Measurements from ENCODE around the gene LRRC59. TPM values are rescaled to one million over a fixed set of nuclear protein-coding genes. Genes with fewer than 3 reads are reported as not detected.
A peak's percentile ranks its signal among the peaks of the same experiment; 100 is the strongest.

Gene LRRC59
- total RNA-seq, 1 experiment from 2014 or later, result 106 TPM

- TF ChIP-seq CTCF (conservative IDR thresholded peaks at IDR 0.05), result no peak
- Histone ChIP-seq H3K79me1 (ENCODE audit: insufficient read depth, low read depth, low read length, poor library complexity, severe bottlenecking) (peaks cover 11% of the 10 kb centered on the region), H3K23me2 (ENCODE audit: insufficient read length, low read depth, low read length, poor library complexity, severe bottlenecking) (peaks cover 14% of the 10 kb centered on the region), H3K27ac (ENCODE audit: insufficient read length, low read depth, low read length) (no peak overlapping the region), H2BK20ac (ENCODE audit: low read depth, low read length, poor library complexity, severe bottlenecking) (no peak overlapping the region), H3K79me2 (ENCODE audit: insufficient read depth, low read length) (peaks cover 11% of the 10 kb centered on the region; the same call in 1 of the 2 replicates), H2BK15ac (ENCODE audit: low read depth, low read length) (no peak overlapping the region), H3K14ac (ENCODE audit: insufficient read depth, low read length) (no peak overlapping the region), H3K23ac (ENCODE audit: insufficient read length, low read depth, low read length) (no peak overlapping the region), H2BK5ac (ENCODE audit: insufficient read length, low read length) (no peak overlapping the region), H3T11ph (ENCODE audit: low read length) (no peak overlapping the region), H3K18ac (ENCODE audit: insufficient read length, low read depth, low read length) (no peak overlapping the region), H3K27me3 (ENCODE audit: insufficient read depth, low read length) (no peaks in the 10 kb centered on the region), H3K4ac (ENCODE audit: low read depth, low read length) (no peak overlapping the region), H3K9me3 (ENCODE audit: control insufficient read depth, low read depth, low read length) (no peaks in the 10 kb centered on the region), H3K56ac (ENCODE audit: insufficient read length, low read depth, low read length) (no peak overlapping the region), H3K4me2 (ENCODE audit: insufficient read depth, insufficient read length, low read length) (peak overlapping the region; percentile 98), H2AK5ac (ENCODE audit: insufficient read length, low read length) (no peak overlapping the region), H2BK12ac (ENCODE audit: insufficient read length, low read depth, low read length) (no peak overlapping the region), H3K9ac (ENCODE audit: extremely low read depth, insufficient read length, low read length) (no peak overlapping the region), H4K8ac (replicated peaks; ENCODE audit: insufficient read length, low read depth, low read length) (no peak overlapping the region), H3K4me1 (ENCODE audit: insufficient read depth, low read length) (0 out of 2 replicates have a peak, but pooled peaks cover 3% of the 10 kb centered on the region), H4K91ac (ENCODE audit: insufficient read length, low read depth, low read length) (no peak overlapping the region), H2AFZ (ENCODE audit: low read length) (no peak overlapping the region), H4K5ac (ENCODE audit: insufficient read length, low read depth, low read length) (no peak overlapping the region), H4K20me1 (ENCODE audit: control insufficient read depth, insufficient read depth, insufficient read length) (no peaks in the 10 kb centered on the region), H2BK120ac (ENCODE audit: low read depth, low read length, poor library complexity, severe bottlenecking) (no peak overlapping the region)
- DNase-seq, result peak; percentile 52
- Mint-ChIP-seq H3K27ac (no peak overlapping the region), H3K27me3 (ENCODE audit: low read depth) (peaks cover 8% of the 10 kb centered on the region), H3K9me3 (peaks cover 11 to 12% of the 10 kb centered on the region in 2 experiments; a peak in 4 of 5 replicates), H3K4me3 (peak overlapping the region; percentile 87 to 93), H3K36me3 (ENCODE audit: insufficient read depth in 1 of 3, low read depth in 3 of 3) (peaks cover 21 to 32% (median 23%) of the 10 kb centered on the region in 3 experiments; a peak in 6 of 7 replicates), H3K4me1 (peaks cover 13 to 21% of the 10 kb centered on the region in 2 experiments)
- WGBS (ENCODE audit: extremely low coverage, insufficient read length, low lambda C conversion rate), result no CpG with 5 or more reads among the region's 9 CpGs
Observed at GRCh38 chr17:50397919-50398285, 579 bp upstream of the LRRC59 start.
